ENCODE data around the gene BUD31. TPM values are rescaled to one million over a fixed set of nuclear protein-coding genes. Genes with fewer than 3 reads are reported as not detected.

BUD31 gene
- total and polyA plus RNA-seq, 2 of the 4 experiments (the other 2 are of a cell fraction): 72.6 to 97.2 TPM

- H2AK5ac ChIP-seq (ENCODE audit: low read depth, low read length): no peak overlapping the region
These were observed 13.0 kb upstream of the BUD31 start for GRCh38 chr7:99395616-99396327.

More at GRCh38 chr7:99395616-99396327, 13.0 kb upstream of the BUD31 start:
- intact Hi-C loops (cut with micrococcal nuclease) (no loop called here), in situ Hi-C loops (cut with MboI; ENCODE audit: low sequenced_read_pairs) (no loop called here), dilution Hi-C loops (cut with HindIII; ENCODE audit: low sequenced_read_pairs, unreplicated experiment) (no loop called here)
- H4K20me1 ChIP-seq (ENCODE audit: insufficient read depth, low read length): peaks cover 74% of the 10 kb centered on the region
- DNase-seq (no peak), ATAC-seq (ENCODE audit: low read depth) (no peak)
- H2BK5ac ChIP-seq (ENCODE audit: low read depth, low read length, poor library complexity, severe bottlenecking): no peak overlapping the region
- H3K23ac ChIP-seq (ENCODE audit: low read depth, low read length): no peak overlapping the region
- H4K91ac ChIP-seq (ENCODE audit: insufficient read depth, low read depth, low read length): no peak overlapping the region
- BruUV-seq (replicated peaks): TSS peak; percentile 97
- no peak overlapping the region for H2AK9ac ChIP-seq (replicated peaks; ENCODE audit: low read depth, low read length, poor library complexity)
- peaks cover 9% of the 10 kb centered on the region for H3K4me1 ChIP-seq (ENCODE audit: control insufficient read depth, insufficient read depth, low read length)
- no peak overlapping the region for H3K9ac ChIP-seq (ENCODE audit: low read depth, low read length)
- peaks cover 8 to 61% of the 10 kb centered on the region in 2 experiments for H3K79me1 ChIP-seq (ENCODE audit: low read depth in 1 of 2, low read length in 2 of 2)
- no peak overlapping the region for H3K14ac ChIP-seq (replicated peaks; ENCODE audit: low read depth, low read length)
- H3K36me3 ChIP-seq (ENCODE audit: control insufficient read depth, insufficient read depth, low read length): peaks cover 78% of the 10 kb centered on the region
- H3K4ac ChIP-seq (ENCODE audit: low read depth, low read length): no peak overlapping the region
- no peak overlapping the region for H2BK20ac ChIP-seq (ENCODE audit: low read depth, low read length)
- POLR2A ChIA-PET (ENCODE audit: unreplicated experiment): no interaction called here
- no peak overlapping the region for H2AFZ ChIP-seq (replicated peaks; ENCODE audit: low read length, poor library complexity)
- peaks cover 3% of the 10 kb centered on the region for H3K9me1 ChIP-seq (ENCODE audit: insufficient read depth, low read length)
- CTCF ChIA-PET: no interaction called here
- H3K18ac ChIP-seq (ENCODE audit: low read depth, low read length): no peak overlapping the region
- H3K27ac ChIP-seq (ENCODE audit: insufficient read depth, low read length): no peak overlapping the region
- no peak overlapping the region for H4K5ac ChIP-seq (ENCODE audit: low read depth, low read length)
- no peaks in the 10 kb centered on the region for H3K27me3 ChIP-seq (ENCODE audit: control insufficient read depth, insufficient read depth, low read length)
- H2BK15ac ChIP-seq (ENCODE audit: low read depth, low read length): no peak overlapping the region
- H4K8ac ChIP-seq (ENCODE audit: low read depth in 2 of 2, low read length in 2 of 2): no peak overlapping the region
- no peak overlapping the region for H3K4me2 ChIP-seq (ENCODE audit: low read depth, low read length)
- H3K9me3 ChIP-seq (ENCODE audit: control insufficient read depth, insufficient read depth, low read length): no peaks in the 10 kb centered on the region
- WGBS, 2 experiments (ENCODE audit: extremely low coverage in 2 of 2, insufficient read length in 1 of 2): 92% methylated on average over 13 of the region's 14 CpGs; no CpG with 5 or more reads in 1 of the 2 experiments
- no peak overlapping the region for H3K4me3 ChIP-seq (ENCODE audit: insufficient read depth, low read depth, low read length)
- no peak overlapping the region for H3K56ac ChIP-seq (ENCODE audit: extremely low read depth, insufficient read depth, low read length)
- TF ChIP-seq NFE2L2 (IDR thresholded peaks at IDR 0.05; ENCODE audit: low read depth, low read length): no peak
- TF ChIP-seq CTCF (conservative IDR thresholded peaks at IDR 0.05; ENCODE audit: low read depth, low read length): 0 out of 2 replicates have a peak, but pooled peaks have one; percentile 5
- TF ChIP-seq CEBPB (IDR thresholded peaks at IDR 0.05; ENCODE audit: low read depth, low read length): no peak
- no peak overlapping the region for H2BK120ac ChIP-seq (ENCODE audit: low read depth, low read length)

Data from IMR-90 (cell line).